Measurements from ENCODE around the gene FKRP. TPM values are rescaled to one million over a fixed set of nuclear protein-coding genes. Genes with fewer than 3 reads are reported as not detected.

The FKRP gene
- total RNA-seq, 1 experiment from 2014 or later: 23.9 TPM

DNA sequence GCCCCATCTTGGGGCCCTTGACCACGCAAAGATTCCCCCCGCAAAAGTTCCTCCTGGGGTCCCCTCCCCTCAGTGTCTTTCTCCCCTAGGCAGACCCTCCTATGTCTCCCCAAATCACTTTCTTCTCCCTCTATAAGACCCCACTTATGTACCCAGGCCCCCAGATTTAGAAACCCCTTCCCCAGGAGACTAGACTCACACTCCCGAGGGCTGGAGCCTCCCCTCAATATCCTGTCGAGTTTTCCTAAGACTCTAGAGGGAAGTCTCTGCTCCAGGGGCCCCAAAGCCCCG is 41.1 kb downstream of the FKRP start:
- DNase-seq (ENCODE audit: unreplicated experiment): no peak
- no TSS peak for BruUV-seq (replicated peaks)
- Mint-ChIP-seq H3K9me3 (ENCODE audit: unreplicated experiment) (no peaks in the 10 kb centered on the region), H3K36me3 (ENCODE audit: insufficient read depth, unreplicated experiment) (peaks cover 47% of the 10 kb centered on the region), H3K27ac (ENCODE audit: low read depth, unreplicated experiment) (peak overlapping the region; percentile 94), H3K4me1 (ENCODE audit: insufficient read depth, unreplicated experiment) (peaks cover 33% of the 10 kb centered on the region), H3K4me3 (ENCODE audit: unreplicated experiment) (peak overlapping the region; percentile 93), H3K27me3 (ENCODE audit: insufficient read depth, unreplicated experiment) (no peaks in the 10 kb centered on the region)
- intact Hi-C loops (cut with micrococcal nuclease): no loop called here
- POLR2A ChIA-PET: interaction anchor here (0.6 to 6.9 kb wide), 15 partner anchors 10 to 327 kb away, joined by 3 to 147 read pairs (median 11); partner anchors contain the start of genes AP2S1, ARHGAP35, CALM3 and PRKD2
- TF ChIP-seq, protein P1, sequence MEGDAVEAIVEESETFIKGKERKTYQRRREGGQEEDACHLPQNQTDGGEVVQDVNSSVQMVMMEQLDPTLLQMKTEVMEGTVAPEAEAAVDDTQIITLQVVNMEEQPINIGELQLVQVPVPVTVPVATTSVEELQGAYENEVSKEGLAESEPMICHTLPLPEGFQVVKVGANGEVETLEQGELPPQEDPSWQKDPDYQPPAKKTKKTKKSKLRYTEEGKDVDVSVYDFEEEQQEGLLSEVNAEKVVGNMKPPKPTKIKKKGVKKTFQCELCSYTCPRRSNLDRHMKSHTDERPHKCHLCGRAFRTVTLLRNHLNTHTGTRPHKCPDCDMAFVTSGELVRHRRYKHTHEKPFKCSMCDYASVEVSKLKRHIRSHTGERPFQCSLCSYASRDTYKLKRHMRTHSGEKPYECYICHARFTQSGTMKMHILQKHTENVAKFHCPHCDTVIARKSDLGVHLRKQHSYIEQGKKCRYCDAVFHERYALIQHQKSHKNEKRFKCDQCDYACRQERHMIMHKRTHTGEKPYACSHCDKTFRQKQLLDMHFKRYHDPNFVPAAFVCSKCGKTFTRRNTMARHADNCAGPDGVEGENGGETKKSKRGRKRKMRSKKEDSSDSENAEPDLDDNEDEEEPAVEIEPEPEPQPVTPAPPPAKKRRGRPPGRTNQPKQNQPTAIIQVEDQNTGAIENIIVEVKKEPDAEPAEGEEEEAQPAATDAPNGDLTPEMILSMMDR (IDR thresholded peaks at IDR 0.05; ENCODE audit: unreplicated experiment): no peak
- CTCF ChIA-PET: interaction anchor here (0.6 to 4.1 kb wide), 3 partner anchors 15 to 60 kb away, joined by 3 to 26 read pairs (median 3); no protein-coding TSS in a partner anchor

DNA sequence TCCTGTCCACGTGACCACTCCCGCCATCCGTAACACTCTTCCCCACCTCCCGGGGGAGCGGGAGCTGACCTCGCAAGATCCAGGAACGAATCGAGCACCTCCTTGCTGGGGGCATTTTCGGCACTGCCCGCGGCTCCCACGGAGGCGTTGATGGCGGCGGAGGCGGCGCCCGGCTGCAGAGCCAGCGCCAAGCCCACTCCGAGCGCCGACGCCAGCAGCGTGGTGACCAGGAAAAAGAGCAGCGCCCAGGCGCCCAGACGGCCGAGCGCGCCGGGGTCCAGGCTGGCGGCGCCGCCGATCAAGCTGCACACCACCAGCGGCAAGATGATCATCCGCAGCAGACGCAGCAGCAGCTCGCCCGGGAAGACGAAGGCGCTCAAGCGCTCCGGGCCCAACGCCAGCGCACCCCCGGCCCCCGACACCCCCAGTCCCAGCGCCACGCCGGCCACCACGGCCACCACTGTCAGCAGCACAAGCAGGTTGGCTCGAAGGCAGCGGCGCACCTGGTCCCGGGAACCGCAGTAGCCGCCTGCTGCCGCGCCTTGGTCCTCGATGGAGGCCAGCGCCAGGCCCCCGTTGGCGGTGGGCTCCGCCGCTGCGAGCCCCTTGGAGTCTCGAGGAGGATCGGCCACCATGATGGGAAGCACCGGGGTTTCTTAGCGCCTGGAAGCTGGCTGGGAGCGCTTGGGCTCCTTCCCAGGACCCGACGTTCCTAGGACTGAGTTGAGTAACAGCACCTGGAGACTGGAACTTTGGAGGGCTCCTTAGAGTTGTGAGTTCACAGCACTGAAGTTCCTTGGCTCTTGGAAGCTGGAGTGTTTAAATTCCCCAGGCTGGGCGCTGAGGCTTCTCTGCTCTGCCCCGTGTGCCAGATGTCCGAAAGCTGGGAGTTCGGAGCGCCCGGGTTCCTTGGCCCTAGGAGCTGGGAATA is 41.7 kb downstream of the FKRP start:
- H3K27me3 Mint-ChIP-seq (ENCODE audit: insufficient read depth, unreplicated experiment): no peaks in the 10 kb centered on the region
- peaks cover 41% of the 10 kb centered on the region for H3K36me3 Mint-ChIP-seq (ENCODE audit: insufficient read depth, unreplicated experiment)
- H3K4me3 Mint-ChIP-seq (ENCODE audit: unreplicated experiment): peak overlapping the region; percentile 93
- POLR2A ChIA-PET: interaction anchor here (0.6 to 6.9 kb wide), 25 partner anchors 9 to 1671 kb away, joined by 3 to 147 read pairs (median 4); partner anchors contain the start of genes AP2S1, ARHGAP35, CALM3 and PRKD2
- BruUV-seq (replicated peaks): TSS peak; percentile 72
- DNase-seq (ENCODE audit: unreplicated experiment): peak; percentile 75
- peak overlapping the region; percentile 94 for H3K27ac Mint-ChIP-seq (ENCODE audit: low read depth, unreplicated experiment)
- no peaks in the 10 kb centered on the region for H3K9me3 Mint-ChIP-seq (ENCODE audit: unreplicated experiment)
- intact Hi-C loops (cut with micrococcal nuclease): no loop called here
- H3K4me1 Mint-ChIP-seq (ENCODE audit: insufficient read depth, unreplicated experiment): peaks cover 31% of the 10 kb centered on the region
- CTCF ChIA-PET: interaction anchor here (0.5 to 1.2 kb wide), 5 partner anchors 10 to 64 kb away, joined by 3 read pairs; no protein-coding TSS in a partner anchor
- TF ChIP-seq, protein P1 (IDR thresholded peaks at IDR 0.05; ENCODE audit: unreplicated experiment): no peak

DNA sequence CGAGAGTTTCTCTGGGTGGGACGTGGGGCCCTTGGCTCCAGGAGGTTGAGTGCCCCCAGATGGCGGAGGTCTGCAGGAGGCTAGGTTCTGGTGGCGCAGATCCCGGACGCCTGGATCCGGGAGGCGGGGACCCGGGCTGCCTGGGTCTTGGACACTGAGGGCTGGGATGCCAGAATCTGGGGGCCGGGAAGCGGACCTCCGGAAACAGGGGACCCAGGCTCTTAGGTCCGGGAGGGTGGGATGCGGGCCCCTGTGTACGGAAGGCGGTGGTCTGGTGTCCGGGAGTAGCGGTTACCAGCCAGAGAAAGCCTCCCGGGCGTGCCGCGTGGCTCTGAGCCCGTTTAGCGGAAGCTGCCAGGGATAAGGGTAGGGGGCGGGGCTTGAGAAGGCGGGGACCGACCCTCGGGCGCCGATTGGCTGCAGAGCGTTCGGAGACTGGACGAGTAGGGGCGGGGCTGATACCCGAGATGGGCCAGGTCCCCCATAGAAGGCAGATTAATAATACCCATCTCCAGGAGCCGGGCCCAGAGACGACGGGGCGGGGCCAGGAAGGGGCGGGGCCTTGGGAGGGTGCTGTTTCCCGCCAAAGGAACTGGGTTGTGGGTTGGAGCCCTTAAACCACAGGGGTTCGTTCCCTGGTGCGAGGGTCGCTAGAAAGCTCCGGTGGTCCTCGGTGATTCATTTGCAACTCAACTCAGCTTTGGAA is 42.6 kb downstream of the FKRP start, which contains the start of gene SLC1A5:
Gene SLC1A5 (minus strand): TSS at position 333 of the 706 bp plus-strand sequence. CDS start 629 bp downstream, outside the sequence.
- Mint-ChIP-seq H3K4me3 (ENCODE audit: unreplicated experiment) (peak within 1 kb of the TSS; percentile 93), H3K36me3 (ENCODE audit: insufficient read depth, unreplicated experiment) (peaks cover 33% of the 10 kb centered on the region), H3K27me3 (ENCODE audit: insufficient read depth, unreplicated experiment) (no peaks in the 10 kb centered on the region), H3K9me3 (ENCODE audit: unreplicated experiment) (no peaks in the 10 kb centered on the region), H3K27ac (ENCODE audit: low read depth, unreplicated experiment) (peak within 1 kb of the TSS; percentile 94), H3K4me1 (ENCODE audit: insufficient read depth, unreplicated experiment) (peaks cover 24% of the 10 kb centered on the region)
- TF ChIP-seq, protein P1 (IDR thresholded peaks at IDR 0.05; ENCODE audit: unreplicated experiment): no peak
- ChIA-PET POLR2A (interaction anchor here (0.6 to 6.9 kb wide), 24 partner anchors 8 to 1670 kb away, joined by 3 to 147 read pairs (median 4); partner anchors contain the start of genes AP2S1, ARHGAP35, CALM3 and PRKD2), CTCF (interaction anchor here (0.6 to 1.6 kb wide), 6 partner anchors 9 to 52 kb away, joined by 3 to 8 read pairs (median 3); no protein-coding TSS in a partner anchor)
- intact Hi-C loops (cut with micrococcal nuclease): no loop called here
- no TSS peak for BruUV-seq (replicated peaks)
- DNase-seq (ENCODE audit: unreplicated experiment): peak; percentile 99
